Osteoblast (primary cell): ENCODE results near the gene MYO5B. TPM values are rescaled to one million over a fixed set of nuclear protein-coding genes. Genes with fewer than 3 reads are reported as not detected.
A peak's percentile ranks its signal among the peaks of the same experiment; 100 is the strongest.

Source experiments
- DNase-seq: peaks from one replicate; pipeline ENCODE4 v3.0.0; 2011; ENCODE audit warnings: low spot score, mixed read lengths; ENCODE audit not compliant: insufficient read length; ENCODE audit errors: missing footprints
- H2AFZ ChIP-seq: 2 replicates; pipeline ENCODE4 v1.6.0; 2011; ENCODE audit warnings: mild to moderate bottlenecking, low read length
- H3K27ac ChIP-seq: 2 replicates; pipeline ENCODE4 v1.5.1; 2011; ENCODE audit warnings: mild to moderate bottlenecking, low read depth, low read length, moderate library complexity
- H3K27me3 ChIP-seq: 2 replicates; pipeline ENCODE4 v1.6.0; 2012; ENCODE audit warnings: mild to moderate bottlenecking, control low read depth, inconsistent platforms, low read length, moderate library complexity; ENCODE audit not compliant: insufficient read depth
- H3K36me3 ChIP-seq: 2 replicates; pipeline ENCODE4 v1.5.1; 2011; ENCODE audit warnings: mild to moderate bottlenecking, low read length, control low read depth, moderate library complexity; ENCODE audit not compliant: insufficient read depth
- H3K4me1 ChIP-seq: 2 replicates; pipeline ENCODE4 v1.5.1; 2011; ENCODE audit warnings: mild to moderate bottlenecking, low read length, control low read depth, moderate library complexity; ENCODE audit not compliant: insufficient read depth
- H3K4me2 ChIP-seq: 2 replicates; pipeline ENCODE4 v1.6.0; 2011; ENCODE audit warnings: mild to moderate bottlenecking, low read length; ENCODE audit not compliant: insufficient read depth
- H3K4me3 ChIP-seq: fragments of 200-600 bp; sonication (generic); 3 replicates; pipeline ENCODE4 v1.5.1; 2012; ENCODE audit warnings: mild to moderate bottlenecking, low read length, inconsistent platforms; ENCODE audit not compliant: insufficient read depth
- H3K79me2 ChIP-seq: 2 replicates; pipeline ENCODE4 v1.6.0; 2012; ENCODE audit warnings: mild to moderate bottlenecking, low read length, control low read depth, inconsistent platforms; ENCODE audit not compliant: insufficient read depth
- H3K9me3 ChIP-seq: 2 replicates; pipeline ENCODE4 v1.5.1; 2011; ENCODE audit warnings: low read depth, low read length, control low read depth
- H4K20me1 ChIP-seq: 2 replicates; pipeline ENCODE4 v1.6.0; 2012; ENCODE audit warnings: mild to moderate bottlenecking, low read length, control low read depth; ENCODE audit not compliant: insufficient read depth
- total RNA-seq: library from RNA; depleted of rRNA; stranded (reverse); fragments of >200 nt; gene quantifications from 2 replicates; pipeline ENCODE4 v1.2.3, GENCODE V29; 2012
- TF ChIP-seq, protein P1 (sequence below): IDR thresholded peaks from 2 replicates; pipeline ENCODE4 v1.5.1; 2011; ENCODE audit warnings: mild to moderate bottlenecking, low read depth, low read length, moderate library complexity; ENCODE audit errors: extremely low read depth

The MYO5B gene
- total RNA-seq, 1 donor = 0.36 TPM

GRCh38 chr18:49845629-49846360 lies 349.2 kb downstream of the MYO5B start:
- TF ChIP-seq, protein P1, sequence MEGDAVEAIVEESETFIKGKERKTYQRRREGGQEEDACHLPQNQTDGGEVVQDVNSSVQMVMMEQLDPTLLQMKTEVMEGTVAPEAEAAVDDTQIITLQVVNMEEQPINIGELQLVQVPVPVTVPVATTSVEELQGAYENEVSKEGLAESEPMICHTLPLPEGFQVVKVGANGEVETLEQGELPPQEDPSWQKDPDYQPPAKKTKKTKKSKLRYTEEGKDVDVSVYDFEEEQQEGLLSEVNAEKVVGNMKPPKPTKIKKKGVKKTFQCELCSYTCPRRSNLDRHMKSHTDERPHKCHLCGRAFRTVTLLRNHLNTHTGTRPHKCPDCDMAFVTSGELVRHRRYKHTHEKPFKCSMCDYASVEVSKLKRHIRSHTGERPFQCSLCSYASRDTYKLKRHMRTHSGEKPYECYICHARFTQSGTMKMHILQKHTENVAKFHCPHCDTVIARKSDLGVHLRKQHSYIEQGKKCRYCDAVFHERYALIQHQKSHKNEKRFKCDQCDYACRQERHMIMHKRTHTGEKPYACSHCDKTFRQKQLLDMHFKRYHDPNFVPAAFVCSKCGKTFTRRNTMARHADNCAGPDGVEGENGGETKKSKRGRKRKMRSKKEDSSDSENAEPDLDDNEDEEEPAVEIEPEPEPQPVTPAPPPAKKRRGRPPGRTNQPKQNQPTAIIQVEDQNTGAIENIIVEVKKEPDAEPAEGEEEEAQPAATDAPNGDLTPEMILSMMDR = no peak
- Histone ChIP-seq H3K27ac (no peak overlapping the region), H3K36me3 (no peaks in the 10 kb centered on the region), H4K20me1 (no peaks in the 10 kb centered on the region), H3K4me3 (no peak overlapping the region), H3K27me3 (peaks cover 12% of the 10 kb centered on the region), H3K9me3 (no peaks in the 10 kb centered on the region), H3K4me1 (peaks cover 16% of the 10 kb centered on the region), H3K79me2 (no peaks in the 10 kb centered on the region), H2AFZ (no peak overlapping the region), H3K4me2 (peak overlapping the region; percentile 34)
- DNase-seq = no peak

DNA sequence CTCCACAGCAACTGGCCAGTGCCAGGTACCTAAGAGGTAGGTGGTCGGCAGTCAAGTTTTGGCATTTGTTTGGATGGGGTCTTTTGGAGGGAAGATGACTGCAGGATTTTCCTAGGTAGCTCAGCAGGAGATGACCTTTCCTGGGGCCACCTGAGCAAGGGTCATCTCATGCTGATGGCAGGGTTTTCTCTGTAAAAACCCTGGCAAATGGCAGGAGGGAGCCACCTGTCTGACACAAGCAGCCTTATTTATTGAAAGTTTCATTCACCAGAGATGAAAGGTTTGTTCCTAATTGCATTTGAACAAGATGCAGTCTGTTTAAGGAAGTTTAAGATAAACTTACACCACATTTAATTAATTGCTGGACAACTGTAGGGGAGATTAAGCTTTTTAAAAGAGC lies 350.0 kb downstream of the MYO5B start:
- H3K27ac ChIP-seq = no peak overlapping the region
- H3K27me3 ChIP-seq = peaks cover 12% of the 10 kb centered on the region
- no peaks in the 10 kb centered on the region for H3K79me2 ChIP-seq
- no peak for DNase-seq
- H3K4me3 ChIP-seq = no peak overlapping the region
- no peak overlapping the region for H3K4me2 ChIP-seq
- H3K36me3 ChIP-seq = no peaks in the 10 kb centered on the region
- H4K20me1 ChIP-seq = no peaks in the 10 kb centered on the region
- H2AFZ ChIP-seq = no peak overlapping the region
- TF ChIP-seq, protein P1 = no peak
- no peaks in the 10 kb centered on the region for H3K9me3 ChIP-seq
- peaks cover 15% of the 10 kb centered on the region for H3K4me1 ChIP-seq

DNA sequence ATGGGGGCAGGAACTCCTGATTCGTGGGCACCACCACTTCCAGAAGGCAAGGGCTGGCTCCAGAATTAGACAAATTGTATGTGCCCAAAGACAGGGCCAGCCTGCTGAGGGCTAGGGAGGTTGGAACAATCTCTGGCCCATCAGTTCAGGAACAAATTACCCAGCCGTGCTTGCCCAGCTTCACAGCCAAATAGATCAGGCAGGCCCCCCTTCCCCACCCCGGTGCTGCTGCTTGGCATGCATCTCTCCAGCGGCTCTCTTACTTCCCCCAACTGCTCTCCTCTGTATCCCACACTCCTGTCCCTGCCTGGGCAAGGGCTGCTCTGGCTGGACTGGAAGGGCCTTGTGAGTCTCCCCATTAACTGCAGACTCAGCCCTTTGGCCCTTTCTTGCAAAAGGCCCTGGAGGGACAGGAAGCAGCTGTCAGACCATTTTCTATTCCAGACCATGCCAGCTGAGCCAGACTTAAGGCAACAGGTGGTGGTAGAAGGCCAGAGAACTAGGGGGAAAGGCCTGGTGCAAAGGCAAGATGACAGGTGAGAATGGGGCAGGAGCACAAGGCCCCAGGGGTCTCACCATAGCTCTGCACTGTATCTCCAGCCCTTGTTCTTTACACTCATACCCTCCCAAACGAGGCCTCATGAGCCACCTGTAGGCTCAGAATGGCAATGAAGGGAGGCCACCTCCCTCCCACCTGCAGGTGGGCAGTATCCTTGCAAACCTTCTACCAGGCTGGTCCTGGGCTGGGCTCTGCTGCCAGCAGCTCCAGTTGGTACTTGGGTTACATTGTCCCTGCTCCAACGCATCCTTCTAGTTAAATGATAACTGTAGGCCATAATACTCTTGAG lies 350.9 kb downstream of the MYO5B start:
- H3K4me3 ChIP-seq = no peak overlapping the region
- no peak for DNase-seq
- TF ChIP-seq, protein P1 = no peak
- H3K4me1 ChIP-seq = peaks cover 11% of the 10 kb centered on the region
- no peak overlapping the region for H2AFZ ChIP-seq
- no peaks in the 10 kb centered on the region for H4K20me1 ChIP-seq
- peaks cover 12% of the 10 kb centered on the region for H3K27me3 ChIP-seq
- no peaks in the 10 kb centered on the region for H3K79me2 ChIP-seq
- H3K4me2 ChIP-seq = no peak overlapping the region
- H3K27ac ChIP-seq = no peak overlapping the region
- H3K9me3 ChIP-seq = no peaks in the 10 kb centered on the region
- H3K36me3 ChIP-seq = no peaks in the 10 kb centered on the region

DNA sequence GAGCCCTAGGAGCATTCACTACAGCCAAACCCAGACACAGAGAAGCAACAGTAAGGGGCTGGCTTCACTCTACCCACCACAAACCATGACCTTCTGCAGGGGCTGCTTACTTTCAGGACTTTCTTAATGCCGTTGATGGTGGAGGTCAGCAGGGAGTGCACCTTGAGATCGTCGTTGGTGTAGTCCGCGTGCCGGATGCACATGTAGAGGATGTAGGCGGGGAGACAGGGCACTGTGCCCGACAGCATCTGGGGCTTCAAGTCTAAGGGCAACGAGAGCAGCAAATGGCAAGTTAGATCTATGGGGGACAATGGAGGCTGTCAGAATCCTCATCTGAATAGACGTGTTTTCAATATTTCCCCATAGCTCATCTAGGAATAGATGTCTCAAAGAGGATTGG lies 351.8 kb downstream of the MYO5B start:
- TF ChIP-seq, protein P1 = no peak
- H3K27me3 ChIP-seq = peaks cover 10% of the 10 kb centered on the region

More for the DNA sequence above, 351.8 kb downstream of the MYO5B start:
- H4K20me1 ChIP-seq = no peaks in the 10 kb centered on the region
- no peaks in the 10 kb centered on the region for H3K79me2 ChIP-seq
- H3K4me3 ChIP-seq = no peak overlapping the region
- no peaks in the 10 kb centered on the region for H3K36me3 ChIP-seq
- no peaks in the 10 kb centered on the region for H3K9me3 ChIP-seq
- no peak overlapping the region for H3K27ac ChIP-seq
- no peak for DNase-seq
- H3K4me2 ChIP-seq = no peak overlapping the region
- peaks cover 15% of the 10 kb centered on the region for H3K4me1 ChIP-seq
- no peak overlapping the region for H2AFZ ChIP-seq
